ENCODE measurements around the gene ADGRG6. TPM values are rescaled to one million over a fixed set of nuclear protein-coding genes. Genes with fewer than 3 reads are reported as not detected.

Gene ADGRG6
- total RNA-seq, 1 donor from 2014 or later, result 39.1 TPM

- TF ChIP-seq, protein P1, sequence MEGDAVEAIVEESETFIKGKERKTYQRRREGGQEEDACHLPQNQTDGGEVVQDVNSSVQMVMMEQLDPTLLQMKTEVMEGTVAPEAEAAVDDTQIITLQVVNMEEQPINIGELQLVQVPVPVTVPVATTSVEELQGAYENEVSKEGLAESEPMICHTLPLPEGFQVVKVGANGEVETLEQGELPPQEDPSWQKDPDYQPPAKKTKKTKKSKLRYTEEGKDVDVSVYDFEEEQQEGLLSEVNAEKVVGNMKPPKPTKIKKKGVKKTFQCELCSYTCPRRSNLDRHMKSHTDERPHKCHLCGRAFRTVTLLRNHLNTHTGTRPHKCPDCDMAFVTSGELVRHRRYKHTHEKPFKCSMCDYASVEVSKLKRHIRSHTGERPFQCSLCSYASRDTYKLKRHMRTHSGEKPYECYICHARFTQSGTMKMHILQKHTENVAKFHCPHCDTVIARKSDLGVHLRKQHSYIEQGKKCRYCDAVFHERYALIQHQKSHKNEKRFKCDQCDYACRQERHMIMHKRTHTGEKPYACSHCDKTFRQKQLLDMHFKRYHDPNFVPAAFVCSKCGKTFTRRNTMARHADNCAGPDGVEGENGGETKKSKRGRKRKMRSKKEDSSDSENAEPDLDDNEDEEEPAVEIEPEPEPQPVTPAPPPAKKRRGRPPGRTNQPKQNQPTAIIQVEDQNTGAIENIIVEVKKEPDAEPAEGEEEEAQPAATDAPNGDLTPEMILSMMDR (IDR thresholded peaks at IDR 0.05; ENCODE audit: insufficient read depth, low read length, poor library complexity, severe bottlenecking), result peak; percentile 72
- Histone ChIP-seq H3K4me3 (ENCODE audit: low read depth, low read length) (no peak overlapping the region), H3K36me3 (ENCODE audit: control insufficient read depth, insufficient read depth, low read length) (no peaks in the 10 kb centered on the region), H3K27me3 (ENCODE audit: control insufficient read depth, insufficient read depth, low read length) (no peaks in the 10 kb centered on the region)
- DNase-seq (ENCODE audit: low read depth), result no peak
Observed at GRCh38 chr6:142387997-142388815, 86.4 kb downstream of the ADGRG6 start.

- no peaks in the 10 kb centered on the region for H3K27me3 ChIP-seq (ENCODE audit: control insufficient read depth, insufficient read depth, low read length)
- DNase-seq (ENCODE audit: low read depth), result no peak
- TF ChIP-seq, protein P1 (IDR thresholded peaks at IDR 0.05; ENCODE audit: insufficient read depth, low read length, poor library complexity, severe bottlenecking), result no peak
- no peaks in the 10 kb centered on the region for H3K36me3 ChIP-seq (ENCODE audit: control insufficient read depth, insufficient read depth, low read length)
- H3K4me3 ChIP-seq (ENCODE audit: low read depth, low read length), result no peak overlapping the region
Observed at GRCh38 chr6:142395266-142395665, 93.5 kb downstream of the ADGRG6 start.

- Histone ChIP-seq H3K4me3 (ENCODE audit: low read depth, low read length) (no peak overlapping the region), H3K36me3 (ENCODE audit: control insufficient read depth, insufficient read depth, low read length) (no peaks in the 10 kb centered on the region), H3K27me3 (ENCODE audit: control insufficient read depth, insufficient read depth, low read length) (no peaks in the 10 kb centered on the region)
- DNase-seq (ENCODE audit: low read depth), result no peak
- TF ChIP-seq, protein P1 (IDR thresholded peaks at IDR 0.05; ENCODE audit: insufficient read depth, low read length, poor library complexity, severe bottlenecking), result no peak
Observed at GRCh38 chr6:142395768-142396231, 94.0 kb downstream of the ADGRG6 start.

DNA sequence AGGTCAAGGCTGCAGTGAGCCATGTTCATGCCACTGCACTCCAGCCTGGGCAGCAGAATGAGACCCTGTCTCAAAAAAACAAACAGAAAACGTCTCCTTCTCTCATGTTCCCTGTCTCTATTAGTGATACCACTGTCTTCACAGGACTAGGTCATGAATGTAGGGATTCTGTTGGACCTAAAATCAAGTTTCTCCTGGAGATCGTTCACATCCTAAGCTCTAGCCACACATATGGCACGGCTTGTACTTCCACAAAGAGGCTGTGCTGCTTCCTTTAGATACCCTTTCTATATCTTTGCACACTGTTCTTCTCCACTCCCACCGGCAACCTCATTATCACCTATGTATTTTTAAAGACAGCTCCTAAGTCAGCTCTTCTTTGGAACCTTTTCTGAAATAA lies 96.5 kb downstream of the ADGRG6 start:
- Histone ChIP-seq H3K36me3 (ENCODE audit: control insufficient read depth, insufficient read depth, low read length) (no peaks in the 10 kb centered on the region), H3K4me3 (ENCODE audit: low read depth, low read length) (no peak overlapping the region), H3K27me3 (ENCODE audit: control insufficient read depth, insufficient read depth, low read length) (no peaks in the 10 kb centered on the region)
- TF ChIP-seq, protein P1 (IDR thresholded peaks at IDR 0.05; ENCODE audit: insufficient read depth, low read length, poor library complexity, severe bottlenecking), result no peak
- DNase-seq (ENCODE audit: low read depth), result no peak

DNA sequence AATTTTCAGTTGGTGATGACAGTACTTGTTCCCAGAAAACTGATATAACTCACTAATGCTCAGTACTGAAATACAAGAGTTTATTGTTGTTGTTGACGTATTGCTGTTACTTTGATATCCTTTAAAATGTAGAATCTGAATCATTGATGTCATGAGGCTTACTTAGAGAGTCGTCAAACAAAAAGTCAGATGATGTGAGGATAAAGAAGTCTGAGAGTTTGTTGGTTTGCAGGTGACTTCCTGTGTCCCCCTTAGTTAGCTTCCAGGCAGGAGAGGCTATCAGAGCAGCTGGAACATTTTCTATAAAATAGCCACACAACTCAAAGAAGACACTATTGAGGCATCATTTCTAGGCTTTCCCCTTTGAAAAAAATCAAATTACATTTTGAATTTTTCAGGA lies 97.9 kb downstream of the ADGRG6 start:
- TF ChIP-seq, protein P1 (IDR thresholded peaks at IDR 0.05; ENCODE audit: insufficient read depth, low read length, poor library complexity, severe bottlenecking), result no peak
- H3K4me3 ChIP-seq (ENCODE audit: low read depth, low read length), result no peak overlapping the region
- no peaks in the 10 kb centered on the region for H3K27me3 ChIP-seq (ENCODE audit: control insufficient read depth, insufficient read depth, low read length)
- H3K36me3 ChIP-seq (ENCODE audit: control insufficient read depth, insufficient read depth, low read length), result no peaks in the 10 kb centered on the region
- DNase-seq (ENCODE audit: low read depth), result no peak
